ENCODE data around the gene DPM3. TPM values are rescaled to one million over a fixed set of nuclear protein-coding genes. Genes with fewer than 3 reads are reported as not detected.

Gene DPM3
- total RNA-seq, 1 donor from 2014 or later: 37.4 TPM

GRCh38 chr1:155107309-155108264, 32.7 kb downstream of the DPM3 start:
- FAIRE-seq: no peak

GRCh38 chr1:155106862-155107261, 33.5 kb downstream of the DPM3 start:
- DNase-seq (ENCODE audit: low read depth): no peak
- peak; percentile 50 for FAIRE-seq
- no peak for TF ChIP-seq CTCF (IDR thresholded peaks at IDR 0.05; ENCODE audit: insufficient read depth, low read length, severe bottlenecking)
- H3K36me3 ChIP-seq (ENCODE audit: control insufficient read depth, insufficient read depth, low read length): no peaks in the 10 kb centered on the region
- no peaks in the 10 kb centered on the region for H3K27me3 ChIP-seq (ENCODE audit: control insufficient read depth, insufficient read depth, low read length)
- H3K4me3 ChIP-seq (ENCODE audit: low read depth, low read length): no peak overlapping the region

More at GRCh38 chr1:155107309-155108264, 32.7 kb downstream of the DPM3 start:
- no peak overlapping the region for H3K4me3 ChIP-seq (ENCODE audit: low read depth, low read length)
- DNase-seq (ENCODE audit: low read depth): no peak
- no peaks in the 10 kb centered on the region for H3K36me3 ChIP-seq (ENCODE audit: control insufficient read depth, insufficient read depth, low read length)
- no peak for TF ChIP-seq CTCF (IDR thresholded peaks at IDR 0.05; ENCODE audit: insufficient read depth, low read length, severe bottlenecking)
- no peaks in the 10 kb centered on the region for H3K27me3 ChIP-seq (ENCODE audit: control insufficient read depth, insufficient read depth, low read length)

GRCh38 chr1:155105604-155106011, 34.7 kb downstream of the DPM3 start:
- DNase-seq (ENCODE audit: low read depth): no peak
- no peak for TF ChIP-seq CTCF (IDR thresholded peaks at IDR 0.05; ENCODE audit: insufficient read depth, low read length, severe bottlenecking)
- FAIRE-seq: no peak

GRCh38 chr1:155104605-155105534, 35.5 kb downstream of the DPM3 start:
- TF ChIP-seq CTCF (IDR thresholded peaks at IDR 0.05; ENCODE audit: insufficient read depth, low read length, severe bottlenecking): no peak
- FAIRE-seq: no peak

More at GRCh38 chr1:155105604-155106011, 34.7 kb downstream of the DPM3 start:
- H3K27me3 ChIP-seq (ENCODE audit: control insufficient read depth, insufficient read depth, low read length): no peaks in the 10 kb centered on the region
- no peaks in the 10 kb centered on the region for H3K36me3 ChIP-seq (ENCODE audit: control insufficient read depth, insufficient read depth, low read length)
- no peak overlapping the region for H3K4me3 ChIP-seq (ENCODE audit: low read depth, low read length)

GRCh38 chr1:155103325-155103724, 37.0 kb downstream of the DPM3 start:
- no peak for TF ChIP-seq CTCF (IDR thresholded peaks at IDR 0.05; ENCODE audit: insufficient read depth, low read length, severe bottlenecking)
- Histone ChIP-seq H3K4me3 (ENCODE audit: low read depth, low read length) (no peak overlapping the region), H3K36me3 (ENCODE audit: control insufficient read depth, insufficient read depth, low read length) (no peaks in the 10 kb centered on the region), H3K27me3 (ENCODE audit: control insufficient read depth, insufficient read depth, low read length) (no peaks in the 10 kb centered on the region)
- no peak for FAIRE-seq
- no peak for DNase-seq (ENCODE audit: low read depth)

More at GRCh38 chr1:155104605-155105534, 35.5 kb downstream of the DPM3 start:
- no peak for DNase-seq (ENCODE audit: low read depth)
- no peaks in the 10 kb centered on the region for H3K36me3 ChIP-seq (ENCODE audit: control insufficient read depth, insufficient read depth, low read length)
- H3K4me3 ChIP-seq (ENCODE audit: low read depth, low read length): no peak overlapping the region
- H3K27me3 ChIP-seq (ENCODE audit: control insufficient read depth, insufficient read depth, low read length): no peaks in the 10 kb centered on the region

Data from bronchial epithelial cell (primary cell).